ENCODE data around the gene ARPC1A.

DNA sequence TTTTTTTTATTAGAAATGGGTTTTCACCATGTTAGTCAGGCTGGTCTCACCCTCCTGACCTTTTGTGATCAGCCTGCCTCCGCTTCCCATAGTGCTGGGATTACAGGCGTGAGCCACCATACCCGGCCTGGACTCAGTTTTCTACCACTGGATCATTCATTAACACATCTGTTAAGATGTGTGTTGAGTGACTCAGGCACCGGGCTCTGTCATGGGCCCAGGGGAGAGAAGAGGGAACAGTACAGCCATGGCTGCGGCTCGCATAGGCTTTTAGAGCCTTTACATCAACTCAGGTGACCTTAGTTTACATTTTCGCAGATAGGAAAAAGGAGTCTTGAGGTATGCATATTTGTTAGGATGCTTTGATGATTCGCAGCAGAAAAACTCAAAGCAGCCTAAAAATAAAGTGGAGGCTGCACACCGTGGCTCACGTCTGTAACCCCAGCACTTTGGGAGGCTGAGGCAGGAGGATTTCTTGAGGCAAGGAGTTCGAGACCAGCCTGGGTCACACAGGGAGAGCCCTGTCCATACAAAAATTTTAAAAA lies 45.8 kb downstream of the ARPC1A start:
- TF ChIP-seq, protein P1, sequence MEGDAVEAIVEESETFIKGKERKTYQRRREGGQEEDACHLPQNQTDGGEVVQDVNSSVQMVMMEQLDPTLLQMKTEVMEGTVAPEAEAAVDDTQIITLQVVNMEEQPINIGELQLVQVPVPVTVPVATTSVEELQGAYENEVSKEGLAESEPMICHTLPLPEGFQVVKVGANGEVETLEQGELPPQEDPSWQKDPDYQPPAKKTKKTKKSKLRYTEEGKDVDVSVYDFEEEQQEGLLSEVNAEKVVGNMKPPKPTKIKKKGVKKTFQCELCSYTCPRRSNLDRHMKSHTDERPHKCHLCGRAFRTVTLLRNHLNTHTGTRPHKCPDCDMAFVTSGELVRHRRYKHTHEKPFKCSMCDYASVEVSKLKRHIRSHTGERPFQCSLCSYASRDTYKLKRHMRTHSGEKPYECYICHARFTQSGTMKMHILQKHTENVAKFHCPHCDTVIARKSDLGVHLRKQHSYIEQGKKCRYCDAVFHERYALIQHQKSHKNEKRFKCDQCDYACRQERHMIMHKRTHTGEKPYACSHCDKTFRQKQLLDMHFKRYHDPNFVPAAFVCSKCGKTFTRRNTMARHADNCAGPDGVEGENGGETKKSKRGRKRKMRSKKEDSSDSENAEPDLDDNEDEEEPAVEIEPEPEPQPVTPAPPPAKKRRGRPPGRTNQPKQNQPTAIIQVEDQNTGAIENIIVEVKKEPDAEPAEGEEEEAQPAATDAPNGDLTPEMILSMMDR (IDR thresholded peaks at IDR 0.05): no peak
- TF ChIP-seq, protein P2, sequence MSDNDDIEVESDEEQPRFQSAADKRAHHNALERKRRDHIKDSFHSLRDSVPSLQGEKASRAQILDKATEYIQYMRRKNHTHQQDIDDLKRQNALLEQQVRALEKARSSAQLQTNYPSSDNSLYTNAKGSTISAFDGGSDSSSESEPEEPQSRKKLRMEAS (IDR thresholded peaks at IDR 0.05; ENCODE audit: low read depth): no peak
- no peak for TF ChIP-seq SMC3 (IDR thresholded peaks at IDR 0.05; ENCODE audit: low read depth, low read length)
- no peak for TF ChIP-seq GATA2 (CRISPR knock-in tag; IDR thresholded peaks at IDR 0.05)
- no peak for TF ChIP-seq RFX5 (IDR thresholded peaks at IDR 0.05; ENCODE audit: low read length)
- no peak for TF ChIP-seq GABPA (IDR thresholded peaks at IDR 0.05; ENCODE audit: low read depth)

Measured in SK-N-SH (cell line).